Epithelial cell of esophagus (primary cell): Measurements from ENCODE around the gene FBXL7.

Experiments
- DNase-seq: peaks from one replicate; pipeline ENCODE4 v3.0.0; 2010; ENCODE audit warnings: low read depth
- H3K4me3 ChIP-seq: 2 replicates; pipeline ENCODE4 v1.5.1; 2011; ENCODE audit warnings: mild to moderate bottlenecking, low read length, control low read depth
- CTCF ChIP-seq: IDR thresholded peaks from 2 replicates; pipeline ENCODE4 v1.5.1; 2011; ENCODE audit warnings: low read depth, mild to moderate bottlenecking, low read length, control low read depth, inconsistent platforms; ENCODE audit not compliant: insufficient read depth; ENCODE audit errors: missing control alignments

FBXL7 gene

DNA sequence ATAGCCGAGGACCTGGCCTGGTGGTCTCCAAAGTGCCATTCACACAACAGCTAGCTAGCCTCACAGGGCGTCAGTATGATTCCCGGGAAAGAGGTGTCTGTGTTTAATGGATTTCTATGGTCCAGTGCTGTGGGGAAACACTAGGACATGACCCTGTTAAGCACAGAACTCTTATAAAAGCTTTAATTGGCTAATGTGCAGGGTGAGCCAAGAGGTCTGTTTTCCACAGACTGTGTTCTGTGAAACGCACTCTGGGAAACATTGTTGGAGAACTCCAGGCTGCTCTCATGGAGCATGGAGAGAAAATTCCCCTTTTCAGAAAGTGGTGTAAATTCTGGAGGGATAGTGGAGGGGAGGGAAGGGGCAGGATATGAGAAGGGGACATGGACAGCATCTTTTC is 331.4 kb downstream of the FBXL7 start:
- TF ChIP-seq CTCF, result no peak
- no peak for DNase-seq
- H3K4me3 ChIP-seq, result no peak overlapping the region

- TF ChIP-seq CTCF, result no peak
- no peak overlapping the region for H3K4me3 ChIP-seq
- DNase-seq, result peak; percentile 20
Observed at GRCh38 chr5:15833365-15833764, 333.4 kb downstream of the FBXL7 start.

- no peak overlapping the region for H3K4me3 ChIP-seq
- TF ChIP-seq CTCF, result no peak
- DNase-seq, result peak; percentile 91
Observed at GRCh38 chr5:15834596-15835245, 334.7 kb downstream of the FBXL7 start.

- H3K4me3 ChIP-seq, result no peak overlapping the region
- no peak for DNase-seq
- TF ChIP-seq CTCF, result no peak
Observed at GRCh38 chr5:15835514-15835913, 335.5 kb downstream of the FBXL7 start.

DNA sequence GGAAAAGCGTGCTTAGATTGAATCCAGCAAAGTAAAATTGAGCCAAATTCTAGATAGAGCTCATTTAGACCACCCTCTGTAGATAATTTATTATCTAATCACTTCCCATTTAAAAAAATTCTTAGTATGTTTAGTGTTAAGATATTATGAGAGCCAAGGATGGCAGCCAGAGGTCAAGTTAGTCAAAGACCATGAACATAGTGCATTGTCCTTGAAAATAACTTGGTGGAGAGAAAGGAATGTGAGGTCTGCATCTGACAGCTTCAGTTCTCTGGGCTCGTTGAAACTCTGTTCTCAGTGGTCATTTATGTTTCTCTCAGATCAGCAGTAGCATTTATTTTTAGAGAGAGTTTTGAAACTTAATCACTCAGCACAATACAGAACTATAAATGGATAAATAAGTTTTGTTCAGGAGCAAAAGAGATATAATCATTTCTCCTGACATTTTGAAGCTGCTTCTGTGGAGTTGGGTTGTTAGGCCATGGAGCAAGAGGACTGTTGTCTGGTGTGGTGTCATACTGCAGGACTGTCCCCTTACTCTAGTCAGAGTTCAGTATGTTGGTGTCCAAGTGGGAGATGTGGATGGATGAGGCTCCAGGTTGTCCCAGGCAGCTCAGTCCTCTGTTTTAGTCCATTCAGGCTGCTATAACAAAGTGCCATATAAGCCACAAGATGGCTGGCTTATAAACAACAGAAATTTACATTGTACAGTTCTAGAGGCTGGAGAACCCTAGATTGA is 337.7 kb downstream of the FBXL7 start:
- no peak overlapping the region for H3K4me3 ChIP-seq
- DNase-seq, result no peak
- TF ChIP-seq CTCF, result no peak

- no peak for TF ChIP-seq CTCF
- peak; percentile 13 for DNase-seq
Observed at GRCh38 chr5:15844253-15844652, 344.3 kb downstream of the FBXL7 start.

More at GRCh38 chr5:15844253-15844652, 344.3 kb downstream of the FBXL7 start:
- no peak overlapping the region for H3K4me3 ChIP-seq
